Duodenal mucosa (tissue), 2 donors: Measurements from ENCODE around the gene OLR1.

Source experiments
- H3K27ac ChIP-seq: one replicate; pipeline ENCODE4 v1.7.0; 2013; ENCODE audit warnings: low read depth, low read length
- H3K27me3 ChIP-seq, 2 donors: one replicate each; pipeline ENCODE4 v1.7.0; 2013; ENCODE audit warnings: low read length in 2 of 2, control low read depth in 1 of 2; ENCODE audit not compliant: insufficient read depth in 2 of 2, control insufficient read depth in 1 of 2
- H3K36me3 ChIP-seq, 2 donors: one replicate each; pipeline ENCODE4 v1.7.0; 2013; ENCODE audit warnings: low read length in 2 of 2, control low read depth in 1 of 2; ENCODE audit not compliant: insufficient read depth in 2 of 2, control insufficient read depth in 1 of 2
- H3K4me1 ChIP-seq, 2 donors: one replicate each; pipeline ENCODE4 v1.7.0; 2013; ENCODE audit warnings: low read length in 2 of 2, control low read depth in 1 of 2; ENCODE audit not compliant: insufficient read depth in 2 of 2, control insufficient read depth in 1 of 2
- H3K4me3 ChIP-seq, 2 donors: one replicate each; pipeline ENCODE4 v1.7.0; 2013; ENCODE audit warnings: low read length in 2 of 2, low read depth in 1 of 2
- H3K9ac ChIP-seq, 2 donors: one replicate each; pipeline ENCODE4 v1.7.0; 2013; ENCODE audit warnings: low read length in 2 of 2, low read depth in 1 of 2
- H3K9me3 ChIP-seq, 2 donors: one replicate each; pipeline ENCODE4 v1.7.0; 2013; ENCODE audit warnings: low read length in 2 of 2, control low read depth in 1 of 2; ENCODE audit not compliant: control insufficient read depth in 1 of 2

The OLR1 gene

GRCh38 chr12:10111451-10111850 lies 60.5 kb downstream of the OLR1 start:
- no peak overlapping the region for H3K4me3 ChIP-seq
- H3K27ac ChIP-seq: no peak overlapping the region
- no peaks in the 10 kb centered on the region for H3K27me3 ChIP-seq
- H3K9ac ChIP-seq: no peak overlapping the region
- no peaks in the 10 kb centered on the region for H3K36me3 ChIP-seq
- no peaks in the 10 kb centered on the region for H3K4me1 ChIP-seq
- H3K9me3 ChIP-seq: no peaks in the 10 kb centered on the region

- Histone ChIP-seq H3K9ac (no peak overlapping the region), H3K27ac (no peak overlapping the region), H3K27me3 (no peaks in the 10 kb centered on the region), H3K4me1 (no peaks in the 10 kb centered on the region), H3K9me3 (no peaks in the 10 kb centered on the region), H3K36me3 (no peaks in the 10 kb centered on the region), H3K4me3 (no peak overlapping the region)
These were observed 61.6 kb downstream of the OLR1 start for GRCh38 chr12:10110256-10110844.
